ENCODE measurements around the gene AKAP10. TPM values are rescaled to one million over a fixed set of nuclear protein-coding genes. Genes with fewer than 3 reads are reported as not detected.
"Not testable (repeated sequence)": the region's sequence is repeated elsewhere in the genome, so short reads cannot be mapped to it uniquely, and the experiment has no call there.

Gene AKAP10, protein sequence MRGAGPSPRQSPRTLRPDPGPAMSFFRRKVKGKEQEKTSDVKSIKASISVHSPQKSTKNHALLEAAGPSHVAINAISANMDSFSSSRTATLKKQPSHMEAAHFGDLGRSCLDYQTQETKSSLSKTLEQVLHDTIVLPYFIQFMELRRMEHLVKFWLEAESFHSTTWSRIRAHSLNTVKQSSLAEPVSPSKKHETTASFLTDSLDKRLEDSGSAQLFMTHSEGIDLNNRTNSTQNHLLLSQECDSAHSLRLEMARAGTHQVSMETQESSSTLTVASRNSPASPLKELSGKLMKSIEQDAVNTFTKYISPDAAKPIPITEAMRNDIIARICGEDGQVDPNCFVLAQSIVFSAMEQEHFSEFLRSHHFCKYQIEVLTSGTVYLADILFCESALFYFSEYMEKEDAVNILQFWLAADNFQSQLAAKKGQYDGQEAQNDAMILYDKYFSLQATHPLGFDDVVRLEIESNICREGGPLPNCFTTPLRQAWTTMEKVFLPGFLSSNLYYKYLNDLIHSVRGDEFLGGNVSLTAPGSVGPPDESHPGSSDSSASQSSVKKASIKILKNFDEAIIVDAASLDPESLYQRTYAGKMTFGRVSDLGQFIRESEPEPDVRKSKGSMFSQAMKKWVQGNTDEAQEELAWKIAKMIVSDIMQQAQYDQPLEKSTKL
- total RNA-seq (10 to 100 TPM; 43.3 to 61.3 (median 53.9) TPM), total RNA-seq (43.1 to 82.1 (median 65.5) reads per million in 29 experiments)
- 53.4 TPM for total RNA-seq (2013)

DNA sequence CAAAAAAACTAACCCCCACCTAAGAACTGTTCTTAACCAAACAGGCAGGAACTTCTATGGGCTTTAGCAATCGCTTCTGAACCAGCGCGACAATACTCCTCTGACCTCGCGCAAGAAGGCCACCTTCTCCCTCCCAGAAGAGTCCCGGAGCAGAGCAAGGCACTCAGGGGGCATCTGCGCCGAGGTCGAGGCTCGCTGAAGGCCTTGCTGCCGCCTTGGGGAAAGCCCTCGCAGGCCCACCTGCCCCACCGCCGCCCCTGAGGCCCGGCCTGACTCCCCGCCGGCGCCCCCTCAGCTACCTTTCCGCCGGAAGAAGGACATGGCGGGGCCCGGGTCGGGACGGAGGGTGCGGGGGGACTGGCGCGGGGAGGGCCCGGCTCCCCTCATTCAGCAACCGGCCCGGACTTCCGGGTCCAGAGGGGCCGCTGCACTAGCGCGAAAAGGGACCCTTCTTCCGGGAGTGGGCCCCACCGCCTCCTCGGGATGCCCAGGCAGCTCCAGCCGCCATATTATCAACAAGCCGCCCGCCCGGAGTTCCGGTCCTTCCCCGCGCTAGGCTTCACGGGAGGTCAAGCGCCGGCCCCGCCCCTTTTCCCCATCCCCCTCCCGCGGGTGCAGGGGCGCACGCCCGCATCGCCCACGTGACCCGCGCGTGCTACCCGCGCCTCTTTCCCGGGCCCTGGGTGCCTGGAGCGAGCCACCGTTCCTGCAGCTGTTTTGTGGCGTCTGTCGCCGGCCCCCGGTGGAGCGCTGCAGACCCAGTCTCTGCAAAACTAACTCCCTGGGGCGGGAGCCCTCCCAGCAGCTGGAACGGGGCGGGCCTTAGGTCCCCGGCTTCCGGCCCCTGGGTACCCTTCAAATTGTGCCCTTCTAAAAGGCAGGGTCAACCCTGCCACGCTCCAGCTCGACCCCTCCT is at the start of gene AKAP10:
Gene AKAP10, minus strand, starts transcription at position 536 of the 916 bp plus-strand sequence. Its CDS starts 149 bp downstream, at position 387.
- Mint-ChIP-seq H3K27ac (peak within 1 kb of the TSS; percentile 97), H3K4me1 (peaks cover 45 to 55% (median 54%) of the 10 kb centered on the region in 3 donors), H3K4me3 (peak within 1 kb of the TSS; percentile 95 to 98 (median 96)), H3K36me3 (peaks cover 16% of the 10 kb centered on the region), H3K9me3 (no peaks in the 10 kb centered on the region), H3K27me3 (no peaks in the 10 kb centered on the region)
- Histone ChIP-seq H3K36me3 (ENCODE audit: control insufficient read depth in 2 of 2, extremely low read depth in 1 of 2, insufficient read depth in 1 of 2, low read length in 1 of 2) (peaks cover 0 to 2% of the 10 kb centered on the region in 2 donors), H3K4me1 (ENCODE audit: control insufficient read depth in 1 of 2, extremely low read depth in 1 of 2, insufficient read depth in 2 of 2, low read length in 2 of 2) (peaks cover 3 to 38% of the 10 kb centered on the region in 2 experiments), H3K4me3 (ENCODE audit: control insufficient read depth in 1 of 2, extremely low read depth in 1 of 2, low read length in 1 of 2) (peak within 1 kb of the TSS; percentile 75 to 90), H3K27ac (ENCODE audit: low read length) (peak within 1 kb of the TSS; percentile 87), H3K27me3 (replicated peaks in 1 of 2; ENCODE audit: control insufficient read depth in 2 of 2, extremely low read depth in 1 of 2, insufficient read depth in 2 of 2, low read length in 1 of 2) (no peaks in the 10 kb centered on the region), H3K9me3 (no peaks in the 10 kb centered on the region)
- POLR2A ChIA-PET = interaction anchor here in 1 of 2 donors (0.6 kb wide), 2 partner anchors 1006 to 1662 kb away, joined by 4 to 6 read pairs; no protein-coding TSS in a partner anchor
- DNase-seq (peak; percentile 76 to 95 (median 87)), ATAC-seq (replicated peaks in 1 of 4) (peak; percentile 85 to 88 (median 87))
- CTCF ChIA-PET = interaction anchor here in 1 of 2 donors (0.6 to 1.9 kb wide), 3 partner anchors 16 to 135 kb away, joined by 3 to 7 read pairs (median 3); no protein-coding TSS in a partner anchor
- WGBS (ENCODE audit: insufficient coverage) = under 1% methylated on average over 74 of the region's 75 CpGs

DNA sequence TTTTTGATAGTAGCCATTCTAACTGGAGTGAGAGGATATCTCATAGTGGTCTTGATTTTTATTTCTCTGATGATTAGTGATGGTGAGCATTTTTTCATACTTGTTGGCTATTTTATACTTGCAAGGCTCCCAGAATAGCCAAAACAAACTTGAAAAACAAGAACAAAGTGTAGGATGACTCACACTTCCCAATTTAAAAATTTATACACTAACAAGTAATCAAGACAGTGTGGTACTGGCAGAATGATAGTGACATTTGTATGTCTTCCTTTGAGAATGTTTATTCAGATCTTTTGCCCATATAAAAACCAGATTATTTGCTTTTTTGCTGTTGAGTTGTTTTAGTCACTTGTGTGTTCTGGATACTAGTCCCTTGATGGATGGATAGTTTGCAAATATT is 49.3 kb upstream of the AKAP10 start:
- POLR2A ChIA-PET = no interaction called here
- ATAC-seq (replicated peaks in 1 of 4) = no peak
- Histone ChIP-seq H3K9me3 (no peaks in the 10 kb centered on the region), H3K4me3 (ENCODE audit: control insufficient read depth in 1 of 2, extremely low read depth in 1 of 2, low read length in 1 of 2) (no peak overlapping the region), H3K27me3 (replicated peaks in 1 of 2; ENCODE audit: control insufficient read depth in 2 of 2, extremely low read depth in 1 of 2, insufficient read depth in 2 of 2, low read length in 1 of 2) (peaks cover 0 to 3% of the 10 kb centered on the region in 2 experiments), H3K36me3 (ENCODE audit: control insufficient read depth in 2 of 2, extremely low read depth in 1 of 2, insufficient read depth in 1 of 2, low read length in 1 of 2) (no peaks in the 10 kb centered on the region), H3K4me1 (ENCODE audit: control insufficient read depth in 1 of 2, extremely low read depth in 1 of 2, insufficient read depth in 2 of 2, low read length in 2 of 2) (no peaks in the 10 kb centered on the region), H3K27ac (ENCODE audit: low read length) (no peak overlapping the region)
- Mint-ChIP-seq H3K4me3 (no peak overlapping the region), H3K4me1 (peaks cover 0 to 5% (median 4%) of the 10 kb centered on the region in 3 donors), H3K27me3 (peaks cover 4 to 31% of the 10 kb centered on the region in 2 donors), H3K27ac (no peak overlapping the region), H3K36me3 (no peaks in the 10 kb centered on the region), H3K9me3 (no peaks in the 10 kb centered on the region)
- CTCF ChIA-PET = no interaction called here
- DNase-seq = no peak

DNA sequence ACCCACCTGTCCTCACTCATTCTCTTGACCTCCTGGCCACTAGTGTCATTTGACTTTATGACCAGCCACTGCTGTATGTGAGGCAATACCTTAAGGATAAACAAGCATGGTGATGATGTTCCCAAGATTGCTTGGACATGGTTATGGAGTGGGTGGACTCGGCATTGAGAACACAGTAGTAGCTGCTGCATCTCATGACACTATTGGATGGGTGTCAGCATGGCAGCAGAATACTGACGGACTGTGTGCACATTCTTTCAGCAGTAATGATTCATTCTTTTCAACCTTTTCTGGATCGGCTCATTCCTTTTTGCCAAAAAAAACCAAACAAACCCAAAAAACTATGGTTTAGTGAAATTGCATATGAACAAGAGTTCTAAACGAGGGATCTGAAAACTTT is 45.1 kb upstream of the AKAP10 start:
- 62% methylated on average over 2 of the region's 4 CpGs for WGBS (ENCODE audit: insufficient coverage)
- no peaks in the 10 kb centered on the region for H3K27me3 ChIP-seq (replicated peaks in 1 of 2; ENCODE audit: control insufficient read depth in 2 of 2, extremely low read depth in 1 of 2, insufficient read depth in 2 of 2, low read length in 1 of 2)
- ChIA-PET CTCF (no interaction called here), POLR2A (no interaction called here)
- no peaks in the 10 kb centered on the region for H3K4me1 ChIP-seq (ENCODE audit: control insufficient read depth in 1 of 2, extremely low read depth in 1 of 2, insufficient read depth in 2 of 2, low read length in 2 of 2)
- H3K36me3 ChIP-seq (ENCODE audit: control insufficient read depth in 2 of 2, extremely low read depth in 1 of 2, insufficient read depth in 1 of 2, low read length in 1 of 2) = no peaks in the 10 kb centered on the region
- no peak for DNase-seq
- H3K27ac Mint-ChIP-seq = no peak overlapping the region
- H3K27ac ChIP-seq (ENCODE audit: low read length) = no peak overlapping the region
- no peak for ATAC-seq (replicated peaks in 1 of 4)
- no peak overlapping the region for H3K4me3 Mint-ChIP-seq
- H3K4me3 ChIP-seq (ENCODE audit: control insufficient read depth in 1 of 2, extremely low read depth in 1 of 2, low read length in 1 of 2) = no peak overlapping the region
- peaks cover under 1% of the 10 kb centered on the region for H3K36me3 Mint-ChIP-seq
- H3K9me3 Mint-ChIP-seq = no peaks in the 10 kb centered on the region
- H3K4me1 Mint-ChIP-seq = no peaks in the 10 kb centered on the region
- H3K27me3 Mint-ChIP-seq = peaks cover 6 to 26% of the 10 kb centered on the region in 2 donors
- no peaks in the 10 kb centered on the region for H3K9me3 ChIP-seq

DNA sequence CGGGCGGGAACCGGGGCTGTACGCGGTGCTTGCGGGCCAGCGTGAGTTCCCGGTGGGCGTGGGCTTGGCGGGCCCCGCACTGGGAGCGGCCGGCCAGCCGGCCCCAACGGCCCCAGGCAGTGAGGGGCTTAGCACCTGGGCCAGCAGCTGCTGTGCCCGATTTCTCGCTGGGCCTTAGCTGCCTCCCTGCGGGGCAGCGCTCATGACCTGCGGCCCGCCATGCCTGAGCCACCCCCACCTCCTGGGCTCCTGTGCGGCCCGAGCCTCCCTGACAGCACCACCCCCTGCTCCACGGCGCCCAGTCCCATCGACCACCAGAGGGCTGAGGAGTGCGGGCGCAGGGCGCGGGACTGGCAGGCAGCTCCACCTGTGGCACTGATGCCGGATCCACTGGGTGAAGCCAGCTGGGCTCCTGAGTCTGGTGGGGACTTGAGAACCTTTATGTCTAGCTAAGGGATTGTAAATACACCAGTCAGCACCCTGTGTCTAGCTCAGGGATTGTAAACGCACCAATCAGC is 38.9 kb upstream of the AKAP10 start:
- peaks cover 0 to 20% of the 10 kb centered on the region in 2 experiments for H3K27me3 ChIP-seq (replicated peaks in 1 of 2; ENCODE audit: control insufficient read depth in 2 of 2, extremely low read depth in 1 of 2, insufficient read depth in 2 of 2, low read length in 1 of 2)
- H3K36me3 Mint-ChIP-seq; H3K4me3 Mint-ChIP-seq; H3K36me3 ChIP-seq (ENCODE audit: control insufficient read depth in 2 of 2, extremely low read depth in 1 of 2, insufficient read depth in 1 of 2, low read length in 1 of 2); CTCF ChIA-PET; ATAC-seq (replicated peaks in 1 of 4); H3K9me3 Mint-ChIP-seq; H3K4me1 Mint-ChIP-seq; H3K9me3 ChIP-seq; H3K27ac ChIP-seq (ENCODE audit: low read length); H3K4me3 ChIP-seq (ENCODE audit: control insufficient read depth in 1 of 2, extremely low read depth in 1 of 2, low read length in 1 of 2); H3K27ac Mint-ChIP-seq; DNase-seq; H3K4me1 ChIP-seq (ENCODE audit: control insufficient read depth in 1 of 2, extremely low read depth in 1 of 2, insufficient read depth in 2 of 2, low read length in 2 of 2); POLR2A ChIA-PET: not testable (repeated sequence)
- peaks cover 35 to 37% of the 10 kb centered on the region in 2 donors for H3K27me3 Mint-ChIP-seq
- WGBS (ENCODE audit: insufficient coverage) = 94% methylated on average over 25 of the region's 32 CpGs

DNA sequence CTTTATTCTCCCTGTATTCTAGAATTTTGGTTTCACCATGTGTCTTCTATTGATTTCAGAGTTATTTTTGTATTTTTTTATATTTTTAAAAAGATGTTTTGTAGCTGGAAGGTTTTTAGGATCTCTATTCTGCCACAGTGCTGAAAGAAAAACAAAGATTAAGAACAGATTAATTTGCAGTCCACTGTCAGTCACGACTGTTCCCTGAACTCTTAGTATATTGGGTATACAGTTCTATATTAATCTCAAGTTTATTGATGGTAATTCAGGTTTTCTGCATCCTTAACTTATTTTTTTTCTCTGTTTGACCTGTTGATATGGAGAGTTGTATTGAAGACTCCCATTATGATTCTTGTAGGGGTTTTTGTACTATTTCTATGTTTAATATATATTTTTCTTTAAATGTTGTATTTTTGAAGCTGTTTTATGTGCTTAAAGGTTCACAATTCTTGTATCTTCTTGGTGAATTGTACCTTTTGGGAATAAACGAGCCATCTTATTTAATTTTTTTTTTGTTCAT is 34.4 kb upstream of the AKAP10 start:
- CTCF ChIA-PET = interaction anchor here in 1 of 2 donors (1.0 kb wide), 1 partner anchor 61 kb away, joined by 4 read pairs; no protein-coding TSS in a partner anchor
- POLR2A ChIA-PET = no interaction called here
- Histone ChIP-seq H3K4me3 (ENCODE audit: control insufficient read depth in 1 of 2, extremely low read depth in 1 of 2, low read length in 1 of 2) (no peak overlapping the region), H3K4me1 (ENCODE audit: control insufficient read depth in 1 of 2, extremely low read depth in 1 of 2, insufficient read depth in 2 of 2, low read length in 2 of 2) (peaks cover 4 to 17% of the 10 kb centered on the region in 2 experiments), H3K36me3 (ENCODE audit: control insufficient read depth in 2 of 2, extremely low read depth in 1 of 2, insufficient read depth in 1 of 2, low read length in 1 of 2) (no peaks in the 10 kb centered on the region), H3K27me3 (replicated peaks in 1 of 2; ENCODE audit: control insufficient read depth in 2 of 2, extremely low read depth in 1 of 2, insufficient read depth in 2 of 2, low read length in 1 of 2) (peaks cover 4 to 34% of the 10 kb centered on the region in 2 experiments), H3K27ac (ENCODE audit: low read length) (no peak overlapping the region), H3K9me3 (no peaks in the 10 kb centered on the region)
- Mint-ChIP-seq H3K27me3 (peaks cover 44 to 47% of the 10 kb centered on the region in 2 donors), H3K9me3 (no peaks in the 10 kb centered on the region), H3K4me1 (peaks cover 0 to 13% (median 13%) of the 10 kb centered on the region in 3 donors), H3K4me3 (no peak overlapping the region), H3K36me3 (no peaks in the 10 kb centered on the region), H3K27ac (no peak overlapping the region)
- ATAC-seq (replicated peaks in 1 of 4) (no peak), DNase-seq (no peak)
- no CpG with 5 or more reads among the region's 2 CpGs for WGBS (ENCODE audit: insufficient coverage)

Data from T-cell (primary cell).